ENCODE results near the gene GRWD1. TPM values are rescaled to one million over a fixed set of nuclear protein-coding genes. Genes with fewer than 3 reads are reported as not detected.

GRWD1 gene
- total and polyA plus RNA-seq, 10 of the 15 experiments (the other 5 are each of a cell fraction or from before 2014, with no cell fraction given): 1.4 to 103 (median 30.7) TPM

DNA sequence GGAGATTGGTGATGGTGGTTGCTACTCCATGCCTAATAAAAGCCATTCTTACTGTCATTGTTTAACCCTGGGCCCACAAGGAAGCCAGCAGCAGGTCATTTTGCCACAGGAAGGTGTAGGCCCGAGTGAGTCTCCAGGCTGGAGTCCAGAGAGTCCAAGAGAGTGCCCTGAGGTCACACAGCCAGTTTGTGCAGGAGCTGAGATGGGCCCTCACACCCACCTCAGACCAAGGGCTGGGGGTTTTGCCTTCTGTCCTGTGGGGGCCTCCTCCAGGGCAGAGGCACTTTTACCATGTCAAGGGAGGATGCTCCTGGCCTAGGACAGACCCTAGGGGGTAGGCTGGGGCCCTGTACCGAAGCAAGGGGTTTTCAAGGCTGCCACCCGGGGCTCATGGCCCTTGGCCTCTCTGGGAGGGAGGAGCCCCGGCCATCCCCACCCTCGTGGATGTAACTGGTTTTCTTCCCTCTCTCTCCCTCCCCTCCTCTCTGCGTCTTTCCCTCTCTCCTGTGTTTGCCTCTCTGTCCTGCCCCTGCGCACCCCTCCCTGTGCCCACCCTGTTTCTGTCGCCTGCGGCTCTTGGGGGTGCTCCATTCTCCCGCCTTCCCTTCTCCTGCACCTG, 31.4 kb downstream of the GRWD1 start:
- Histone ChIP-seq H3K9me3 (replicated peaks; ENCODE audit: control insufficient read depth, insufficient read depth, low read length) (no peaks in the 10 kb centered on the region), H3K27ac (ENCODE audit: control insufficient read depth, insufficient read depth) (no peak overlapping the region), H3K4me1 (ENCODE audit: control insufficient read depth, insufficient read depth, low read length) (no peaks in the 10 kb centered on the region), H3K79me2 (ENCODE audit: control insufficient read depth, insufficient read depth, low read length) (no peaks in the 10 kb centered on the region), H4K20me1 (ENCODE audit: control insufficient read depth, insufficient read depth) (no peaks in the 10 kb centered on the region), H3K36me3 (ENCODE audit: control insufficient read depth in 2 of 2, insufficient read depth in 2 of 2, low read length in 1 of 2) (peaks cover 3 to 11% of the 10 kb centered on the region in 2 experiments; a peak in 3 of 4 replicates), H3K4me3 (no peak overlapping the region), H3K4me2 (ENCODE audit: control insufficient read depth, insufficient read depth) (no peak overlapping the region), H3K9ac (ENCODE audit: control insufficient read depth, insufficient read depth, low read length) (no peak overlapping the region), H2AFZ (ENCODE audit: control insufficient read depth, low read depth, low read length) (no peak overlapping the region), H3K27me3 (replicated peaks in 1 of 2; ENCODE audit: control insufficient read depth in 2 of 2, insufficient read depth in 2 of 2, low read length in 1 of 2) (no peaks in the 10 kb centered on the region)
- intact Hi-C loops (cut with micrococcal nuclease; ENCODE audit: unreplicated experiment) (no loop called here), in situ Hi-C loops (cut with MboI) (no loop called here)
- ChIA-PET CTCF (no interaction called here), SMC1A (ENCODE audit: uncharacterized antibody, unreplicated experiment) (no interaction called here), RAD21 (ENCODE audit: unreplicated experiment) (no interaction called here), POLR2A (no interaction called here)
- no peak for DNase-seq (ENCODE audit: low read depth, low spot score)
- no TSS peak for BruUV-seq (replicated peaks)
- FAIRE-seq: no peak
- TF ChIP-seq WRNIP1 (IDR thresholded peaks at IDR 0.05; ENCODE audit: borderline replicate concordance, low read depth, low read length) (no peak), TBL1XR1 (IDR thresholded peaks at IDR 0.05; ENCODE audit: low read depth, low read length) (no peak), CBX3 (IDR thresholded peaks at IDR 0.05; ENCODE audit: borderline replicate concordance, low read depth) (no peak), MTA2 (IDR thresholded peaks at IDR 0.05; ENCODE audit: low read depth) (no peak), SMARCA5 (IDR thresholded peaks at IDR 0.05) (no peak), POLR2A (IDR thresholded peaks at IDR 0.05; ENCODE audit: low read depth, low read length) (no peak), POLR2AphosphoS2 (IDR thresholded peaks at IDR 0.05; ENCODE audit: low read depth, low read length) (no peak), SREBF1 (IDR thresholded peaks at IDR 0.05; ENCODE audit: low read length) (no peak), PML (IDR thresholded peaks at IDR 0.05; ENCODE audit: low read length) (no peak), BRCA1 (IDR thresholded peaks at IDR 0.05; ENCODE audit: low read depth, low read length) (no peak), ESRRA (IDR thresholded peaks at IDR 0.05; ENCODE audit: low read length) (no peak), RUNX3 (IDR thresholded peaks at IDR 0.05; ENCODE audit: low read length) (no peak), ZNF24 (IDR thresholded peaks at IDR 0.05) (no peak), HDAC6 (IDR thresholded peaks at IDR 0.05; ENCODE audit: unreplicated experiment) (no peak)
- TF ChIP-seq, protein P1, sequence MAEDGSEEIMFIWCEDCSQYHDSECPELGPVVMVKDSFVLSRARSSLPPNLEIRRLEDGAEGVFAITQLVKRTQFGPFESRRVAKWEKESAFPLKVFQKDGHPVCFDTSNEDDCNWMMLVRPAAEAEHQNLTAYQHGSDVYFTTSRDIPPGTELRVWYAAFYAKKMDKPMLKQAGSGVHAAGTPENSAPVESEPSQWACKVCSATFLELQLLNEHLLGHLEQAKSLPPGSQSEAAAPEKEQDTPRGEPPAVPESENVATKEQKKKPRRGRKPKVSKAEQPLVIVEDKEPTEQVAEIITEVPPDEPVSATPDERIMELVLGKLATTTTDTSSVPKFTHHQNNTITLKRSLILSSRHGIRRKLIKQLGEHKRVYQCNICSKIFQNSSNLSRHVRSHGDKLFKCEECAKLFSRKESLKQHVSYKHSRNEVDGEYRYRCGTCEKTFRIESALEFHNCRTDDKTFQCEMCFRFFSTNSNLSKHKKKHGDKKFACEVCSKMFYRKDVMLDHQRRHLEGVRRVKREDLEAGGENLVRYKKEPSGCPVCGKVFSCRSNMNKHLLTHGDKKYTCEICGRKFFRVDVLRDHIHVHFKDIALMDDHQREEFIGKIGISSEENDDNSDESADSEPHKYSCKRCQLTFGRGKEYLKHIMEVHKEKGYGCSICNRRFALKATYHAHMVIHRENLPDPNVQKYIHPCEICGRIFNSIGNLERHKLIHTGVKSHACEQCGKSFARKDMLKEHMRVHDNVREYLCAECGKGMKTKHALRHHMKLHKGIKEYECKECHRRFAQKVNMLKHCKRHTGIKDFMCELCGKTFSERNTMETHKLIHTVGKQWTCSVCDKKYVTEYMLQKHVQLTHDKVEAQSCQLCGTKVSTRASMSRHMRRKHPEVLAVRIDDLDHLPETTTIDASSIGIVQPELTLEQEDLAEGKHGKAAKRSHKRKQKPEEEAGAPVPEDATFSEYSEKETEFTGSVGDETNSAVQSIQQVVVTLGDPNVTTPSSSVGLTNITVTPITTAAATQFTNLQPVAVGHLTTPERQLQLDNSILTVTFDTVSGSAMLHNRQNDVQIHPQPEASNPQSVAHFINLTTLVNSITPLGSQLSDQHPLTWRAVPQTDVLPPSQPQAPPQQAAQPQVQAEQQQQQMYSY (CRISPR knock-in tag; IDR thresholded peaks at IDR 0.05): no peak
- TF ChIP-seq, protein P2, sequence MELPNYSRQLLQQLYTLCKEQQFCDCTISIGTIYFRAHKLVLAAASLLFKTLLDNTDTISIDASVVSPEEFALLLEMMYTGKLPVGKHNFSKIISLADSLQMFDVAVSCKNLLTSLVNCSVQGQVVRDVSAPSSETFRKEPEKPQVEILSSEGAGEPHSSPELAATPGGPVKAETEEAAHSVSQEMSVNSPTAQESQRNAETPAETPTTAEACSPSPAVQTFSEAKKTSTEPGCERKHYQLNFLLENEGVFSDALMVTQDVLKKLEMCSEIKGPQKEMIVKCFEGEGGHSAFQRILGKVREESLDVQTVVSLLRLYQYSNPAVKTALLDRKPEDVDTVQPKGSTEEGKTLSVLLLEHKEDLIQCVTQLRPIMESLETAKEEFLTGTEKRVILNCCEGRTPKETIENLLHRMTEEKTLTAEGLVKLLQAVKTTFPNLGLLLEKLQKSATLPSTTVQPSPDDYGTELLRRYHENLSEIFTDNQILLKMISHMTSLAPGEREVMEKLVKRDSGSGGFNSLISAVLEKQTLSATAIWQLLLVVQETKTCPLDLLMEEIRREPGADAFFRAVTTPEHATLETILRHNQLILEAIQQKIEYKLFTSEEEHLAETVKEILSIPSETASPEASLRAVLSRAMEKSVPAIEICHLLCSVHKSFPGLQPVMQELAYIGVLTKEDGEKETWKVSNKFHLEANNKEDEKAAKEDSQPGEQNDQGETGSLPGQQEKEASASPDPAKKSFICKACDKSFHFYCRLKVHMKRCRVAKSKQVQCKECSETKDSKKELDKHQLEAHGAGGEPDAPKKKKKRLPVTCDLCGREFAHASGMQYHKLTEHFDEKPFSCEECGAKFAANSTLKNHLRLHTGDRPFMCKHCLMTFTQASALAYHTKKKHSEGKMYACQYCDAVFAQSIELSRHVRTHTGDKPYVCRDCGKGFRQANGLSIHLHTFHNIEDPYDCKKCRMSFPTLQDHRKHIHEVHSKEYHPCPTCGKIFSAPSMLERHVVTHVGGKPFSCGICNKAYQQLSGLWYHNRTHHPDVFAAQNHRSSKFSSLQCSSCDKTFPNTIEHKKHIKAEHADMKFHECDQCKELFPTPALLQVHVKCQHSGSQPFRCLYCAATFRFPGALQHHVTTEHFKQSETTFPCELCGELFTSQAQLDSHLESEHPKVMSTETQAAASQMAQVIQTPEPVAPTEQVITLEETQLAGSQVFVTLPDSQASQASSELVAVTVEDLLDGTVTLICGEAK (IDR thresholded peaks at IDR 0.05; ENCODE audit: borderline replicate concordance): no peak
- ATAC-seq: no peak
- 26% methylated on average over 6 of the region's 10 CpGs for WGBS (ENCODE audit: insufficient coverage, insufficient replicate concordance, low lambda C conversion rate, missing lambda C conversion rate)

All from GM12878 (cell line).